ENCODE results near the gene LIN7B.

- no peak for TF ChIP-seq CTCF (conservative IDR thresholded peaks at IDR 0.05 in 1 of 2, IDR thresholded peaks at IDR 0.05 in 1 of 2; ENCODE audit: low read depth in 1 of 2, low read length in 2 of 2)
- no peak for TF ChIP-seq EZH2 (IDR thresholded peaks at IDR 0.05; ENCODE audit: low read length, missing control alignments)
Observed at GRCh38 chr19:49120325-49120683, 6.1 kb downstream of the LIN7B start.
